Mesendoderm (in vitro differentiated cells): ENCODE data around the gene ALDH8A1.

ENCODE experiments used
- DNase-seq: peaks from one replicate; pipeline ENCODE4 v3.0.0; 2013
- H2AK5ac ChIP-seq: 2 replicates; pipeline ENCODE4 v1.6.1; 2013; ENCODE audit warnings: low read length, inconsistent platforms
- H2BK120ac ChIP-seq: 2 replicates; pipeline ENCODE4 v1.6.1; 2013; ENCODE audit warnings: low read depth, mild to moderate bottlenecking, low read length, moderate library complexity, mixed read lengths
- H2BK15ac ChIP-seq: replicated peaks from 2 replicates; pipeline ENCODE4 v1.6.1; 2013; ENCODE audit warnings: low read depth, mild to moderate bottlenecking, moderate library complexity
- H2BK5ac ChIP-seq: 2 replicates; pipeline ENCODE4 v1.6.1; 2013; ENCODE audit warnings: low read length, inconsistent platforms
- H3K18ac ChIP-seq: 2 replicates; pipeline ENCODE4 v1.6.1; 2013; ENCODE audit warnings: mild to moderate bottlenecking, low read length, mixed read lengths
- H3K23ac ChIP-seq: one replicate; pipeline ENCODE4 v1.6.1; 2013; ENCODE audit warnings: low read length
- H3K27ac ChIP-seq: 2 replicates; pipeline ENCODE4 v1.5.1; 2013; ENCODE audit warnings: low read depth, mild to moderate bottlenecking, inconsistent platforms, low read length, moderate library complexity
- H3K27me3 ChIP-seq: 2 replicates; pipeline ENCODE4 v1.6.1; 2013; ENCODE audit warnings: low read length, control low read depth, mild to moderate bottlenecking, inconsistent platforms; ENCODE audit not compliant: insufficient read depth, poor library complexity
- H3K36me3 ChIP-seq: 2 replicates; pipeline ENCODE4 v1.6.1; 2013; ENCODE audit warnings: low read length, inconsistent platforms; ENCODE audit not compliant: control insufficient read depth, insufficient read depth
- H3K4ac ChIP-seq: one replicate; pipeline ENCODE4 v1.6.1; 2013; ENCODE audit warnings: low read depth, mild to moderate bottlenecking, low read length, moderate library complexity
- H3K4me1 ChIP-seq: 2 replicates; pipeline ENCODE4 v1.6.1; 2013; ENCODE audit warnings: low read depth, low read length, inconsistent platforms; ENCODE audit not compliant: control insufficient read depth
- H3K4me2 ChIP-seq: 2 replicates; pipeline ENCODE4 v1.6.1; 2013; ENCODE audit warnings: low read length
- H3K4me3 ChIP-seq: 2 replicates; pipeline ENCODE4 v1.5.1; 2013; ENCODE audit warnings: mild to moderate bottlenecking, low read length
- H3K56ac ChIP-seq: one replicate; pipeline ENCODE4 v1.6.1; 2013; ENCODE audit warnings: low read length
- H3K79me1 ChIP-seq: 2 replicates; pipeline ENCODE4 v1.6.1; 2013; ENCODE audit warnings: low read length, inconsistent platforms
- H3K79me2 ChIP-seq: 2 replicates; pipeline ENCODE4 v1.6.1; 2013; ENCODE audit warnings: mild to moderate bottlenecking, low read length; ENCODE audit not compliant: control insufficient read depth, insufficient read depth
- H3K9ac ChIP-seq: 2 replicates; pipeline ENCODE4 v1.6.1; 2013; ENCODE audit warnings: low read length, inconsistent platforms
- H4K5ac ChIP-seq: one replicate; pipeline ENCODE4 v1.6.1; 2013; ENCODE audit warnings: low read length
- H4K8ac ChIP-seq: one replicate; pipeline ENCODE4 v1.6.1; 2013; ENCODE audit warnings: low read depth, mild to moderate bottlenecking, control low read depth, low read length, moderate library complexity
- WGBS: extraction: QIAGEN DNeasy Blood & Tissue Kit; methylation state at CpG from one replicate; pipeline ENCODE4 v1.1.7; 2013; ENCODE audit warnings: low lambda C conversion rate, missing lambda C conversion rate; ENCODE audit not compliant: insufficient coverage; ENCODE audit errors: extremely low coverage; 5-methylcytosine and 5-hydroxymethylcytosine counted together

The ALDH8A1 gene

GRCh38 chr6:134883314-134883713, 66.6 kb downstream of the ALDH8A1 start:
- H2BK5ac ChIP-seq = no peak overlapping the region
- H2BK15ac ChIP-seq = no peak overlapping the region
- no peak for DNase-seq
- H3K27me3 ChIP-seq = no peaks in the 10 kb centered on the region
- no peaks in the 10 kb centered on the region for H3K79me1 ChIP-seq
- H2BK120ac ChIP-seq = no peak overlapping the region
- no peak overlapping the region for H2AK5ac ChIP-seq
- H3K18ac ChIP-seq = no peak overlapping the region
- H3K4me1 ChIP-seq = no peaks in the 10 kb centered on the region
- H3K9ac ChIP-seq = no peak overlapping the region
- no peak overlapping the region for H3K23ac ChIP-seq
- H4K5ac ChIP-seq = no peak overlapping the region
- H3K79me2 ChIP-seq = no peaks in the 10 kb centered on the region
- no peak overlapping the region for H3K4me2 ChIP-seq
- H3K4me3 ChIP-seq = no peak overlapping the region
- no peak overlapping the region for H3K27ac ChIP-seq
- no CpG with 5 or more reads among the region's 1 CpG for WGBS
- no peak overlapping the region for H3K56ac ChIP-seq
- no peak overlapping the region for H4K8ac ChIP-seq
- H3K36me3 ChIP-seq = no peaks in the 10 kb centered on the region
- H3K4ac ChIP-seq = no peak overlapping the region

- no peak overlapping the region for H3K4me2 ChIP-seq
- no CpG with 5 or more reads among the region's 10 CpGs for WGBS
- no peaks in the 10 kb centered on the region for H3K27me3 ChIP-seq
- no peak overlapping the region for H4K8ac ChIP-seq
- H3K23ac ChIP-seq = no peak overlapping the region
- no peaks in the 10 kb centered on the region for H3K4me1 ChIP-seq
- H3K27ac ChIP-seq = no peak overlapping the region
- no peak overlapping the region for H2BK15ac ChIP-seq
- no peak overlapping the region for H2AK5ac ChIP-seq
- H3K79me1 ChIP-seq = no peaks in the 10 kb centered on the region
- no peak overlapping the region for H2BK5ac ChIP-seq
- H3K18ac ChIP-seq = no peak overlapping the region
- no peak overlapping the region for H4K5ac ChIP-seq
- peak; percentile 58 for DNase-seq
- H3K79me2 ChIP-seq = no peaks in the 10 kb centered on the region
- H3K56ac ChIP-seq = no peak overlapping the region
- H3K36me3 ChIP-seq = no peaks in the 10 kb centered on the region
- no peak overlapping the region for H3K4ac ChIP-seq
- H3K9ac ChIP-seq = no peak overlapping the region
- no peak overlapping the region for H3K4me3 ChIP-seq
- no peak overlapping the region for H2BK120ac ChIP-seq
Observed at GRCh38 chr6:134882426-134883038, 67.4 kb downstream of the ALDH8A1 start.

GRCh38 chr6:134880487-134881190, 69.3 kb downstream of the ALDH8A1 start:
- no CpG with 5 or more reads among the region's 5 CpGs for WGBS
- Histone ChIP-seq H2BK5ac (no peak overlapping the region), H3K56ac (no peak overlapping the region), H4K8ac (no peak overlapping the region), H3K4me1 (no peaks in the 10 kb centered on the region), H3K23ac (no peak overlapping the region), H3K36me3 (no peaks in the 10 kb centered on the region), H2BK15ac (no peak overlapping the region), H3K9ac (no peak overlapping the region), H3K18ac (no peak overlapping the region), H3K79me2 (no peaks in the 10 kb centered on the region), H2AK5ac (no peak overlapping the region), H2BK120ac (no peak overlapping the region), H3K27me3 (no peaks in the 10 kb centered on the region), H3K79me1 (no peaks in the 10 kb centered on the region), H4K5ac (no peak overlapping the region), H3K4me2 (no peak overlapping the region), H3K27ac (no peak overlapping the region), H3K4me3 (no peak overlapping the region), H3K4ac (no peak overlapping the region)
- no peak for DNase-seq

- Histone ChIP-seq H3K9ac (no peak overlapping the region), H3K4me2 (no peak overlapping the region), H2BK5ac (no peak overlapping the region), H3K23ac (no peak overlapping the region), H2BK15ac (no peak overlapping the region), H3K79me2 (no peaks in the 10 kb centered on the region), H3K56ac (no peak overlapping the region), H3K27me3 (no peaks in the 10 kb centered on the region), H3K4me3 (no peak overlapping the region), H3K4ac (no peak overlapping the region), H2BK120ac (no peak overlapping the region), H4K5ac (no peak overlapping the region), H4K8ac (no peak overlapping the region), H3K18ac (no peak overlapping the region), H2AK5ac (no peak overlapping the region), H3K27ac (no peak overlapping the region), H3K4me1 (no peaks in the 10 kb centered on the region), H3K36me3 (no peaks in the 10 kb centered on the region), H3K79me1 (no peaks in the 10 kb centered on the region)
- peak; percentile 35 for DNase-seq
- WGBS = no CpG with 5 or more reads among the region's 3 CpGs
Observed at GRCh38 chr6:134878136-134878535, 71.8 kb downstream of the ALDH8A1 start.

GRCh38 chr6:134875367-134875766, 74.5 kb downstream of the ALDH8A1 start:
- Histone ChIP-seq H2BK5ac (no peak overlapping the region), H3K4me2 (no peak overlapping the region), H3K4ac (no peak overlapping the region), H3K4me3 (no peak overlapping the region), H3K79me2 (no peaks in the 10 kb centered on the region), H3K27me3 (no peaks in the 10 kb centered on the region), H3K4me1 (no peaks in the 10 kb centered on the region), H2BK120ac (no peak overlapping the region), H2BK15ac (no peak overlapping the region), H3K36me3 (no peaks in the 10 kb centered on the region), H3K18ac (no peak overlapping the region), H3K9ac (no peak overlapping the region), H3K79me1 (no peaks in the 10 kb centered on the region), H2AK5ac (no peak overlapping the region), H3K56ac (no peak overlapping the region), H3K27ac (no peak overlapping the region), H3K23ac (no peak overlapping the region), H4K5ac (no peak overlapping the region), H4K8ac (no peak overlapping the region)
- WGBS = no CpG with 5 or more reads among the region's 4 CpGs
- peak; percentile 32 for DNase-seq
